Neural cell (in vitro differentiated cells): ENCODE results near the gene MAGEF1.

ENCODE experiments used
- CTCF ChIP-seq: fragments of 450-650 bp; IDR thresholded peaks from 2 replicates; pipeline ENCODE4 v1.5.1; 2014; ENCODE audit warnings: antibody characterized with exemption, mild to moderate bottlenecking, moderate library complexity; ENCODE audit not compliant: poor library complexity, severe bottlenecking
- EP300 ChIP-seq: fragments of 450-650 bp; conservative IDR thresholded peaks from 2 replicates; pipeline ENCODE4 v1.6.1; 2014; ENCODE audit warnings: antibody characterized with exemption, mild to moderate bottlenecking, moderate library complexity; ENCODE audit not compliant: poor library complexity, severe bottlenecking
- EZH2 ChIP-seq: fragments of 200-600, 300-800 bp; shearing (Covaris generic), sonication (generic); IDR thresholded peaks from 2 replicates; pipeline ENCODE4 v1.6.1; 2014; ENCODE audit warnings: antibody characterized with exemption, low read length, borderline replicate concordance, mild to moderate bottlenecking; ENCODE audit not compliant: insufficient read depth, poor library complexity, severe bottlenecking
- MXI1 ChIP-seq: fragments of 450-650 bp; conservative IDR thresholded peaks from 2 replicates; pipeline ENCODE4 v1.6.1; 2014; ENCODE audit warnings: antibody characterized with exemption, mild to moderate bottlenecking; ENCODE audit not compliant: poor library complexity, severe bottlenecking
- POLR2AphosphoS5 ChIP-seq: IDR thresholded peaks from 2 replicates; pipeline ENCODE4 v1.6.1; 2012
- RAD21 ChIP-seq: fragments of 450-650 bp; conservative IDR thresholded peaks from 2 replicates; pipeline ENCODE4 v1.6.1; 2014; ENCODE audit warnings: antibody characterized with exemption, mild to moderate bottlenecking, moderate library complexity
- REST ChIP-seq: IDR thresholded peaks from 2 replicates; pipeline ENCODE4 v1.6.1; 2012; ENCODE audit warnings: borderline replicate concordance
- SMC3 ChIP-seq: fragments of 450-650 bp; conservative IDR thresholded peaks from 2 replicates; pipeline ENCODE4 v1.6.1; 2014; ENCODE audit warnings: antibody characterized with exemption, mild to moderate bottlenecking, moderate library complexity; ENCODE audit not compliant: poor library complexity
- TAF1 ChIP-seq: IDR thresholded peaks from 2 replicates; pipeline ENCODE4 v1.6.1; 2012; ENCODE audit warnings: low read depth

GRCh38 chr3:184728010-184728527 lies 16.2 kb upstream of the MAGEF1 start:
- TF ChIP-seq RAD21 (no peak), CTCF (no peak), EZH2 (no peak), MXI1 (no peak), TAF1 (no peak), EP300 (no peak), POLR2AphosphoS5 (no peak), REST (no peak), SMC3 (no peak)
